Endothelial cell of umbilical vein (primary cell): ENCODE data around the gene MAGEA10. TPM values are rescaled to one million over a fixed set of nuclear protein-coding genes. Genes with fewer than 3 reads are reported as not detected.

Experiments
- BruUV-seq: library from RNA; stranded (reverse); fragments of 400-500 nt; replicated peaks from 2 replicates; lab custom pipeline; 2021; lab: Mats Ljungman, UMichigan
- CTCF ChIA-PET: fragments of 300-600, 350-600 bp; sonication (Branson Sonifier 250); formaldehyde crosslinking; loops from one replicate; lab custom pipeline; 2021; ENCODE audit warnings: antibody characterized with exemption, inconsistent platforms; lab: Charles Lee
- POLR2A ChIA-PET: fragments of 300-600, 350-600 bp; sonication (Branson Sonifier 250); formaldehyde crosslinking; loops from one replicate; lab custom pipeline; 2021; ENCODE audit warnings: antibody characterized with exemption, inconsistent platforms; lab: Charles Lee
- DNase-seq: peaks from one replicate; pipeline ENCODE4 v3.0.0-alpha.2; 2011; ENCODE audit warnings: low read depth, low spot score
- FAIRE-seq: peaks from 2 replicates; lab custom pipeline; 2011; peaks lifted over from hg19 to GRCh38; lab: Jason Lieb, UNC
- H2AFZ ChIP-seq: 2 replicates; pipeline ENCODE4 v1.6.0; 2012; ENCODE audit warnings: low read depth, low read length, control low read depth, inconsistent platforms
- H3K27ac ChIP-seq: 2 replicates; pipeline ENCODE4 v1.5.1; 2011; ENCODE audit warnings: low read depth, mild to moderate bottlenecking, control low read depth, low read length, moderate library complexity; ENCODE audit not compliant: insufficient read depth
- H3K27me3 ChIP-seq, 2 experiments: 2 replicates each; pipeline versions ENCODE4 v1.6.0 to v1.6.1; 2011; ENCODE audit warnings: low read length in 2 of 2, mixed read lengths in 1 of 2; ENCODE audit not compliant: control insufficient read depth in 2 of 2, insufficient read depth in 2 of 2
- H3K36me3 ChIP-seq, 2 experiments: 2 replicates in 1 of 2; 3 replicates in 1 of 2; pipeline ENCODE4 v1.5.1; 2011; ENCODE audit warnings: low read length in 2 of 2, mild to moderate bottlenecking in 1 of 2, moderate library complexity in 1 of 2; ENCODE audit not compliant: control insufficient read depth in 2 of 2, insufficient read depth in 2 of 2; ENCODE audit errors: extremely low read depth in 1 of 2
- H3K4me1 ChIP-seq: 3 replicates; pipeline ENCODE4 v1.5.1; 2011; ENCODE audit warnings: mild to moderate bottlenecking, low read length; ENCODE audit not compliant: control insufficient read depth, insufficient read depth; ENCODE audit errors: extremely low read depth
- H3K4me2 ChIP-seq: 2 replicates; pipeline ENCODE4 v1.6.1; 2011; ENCODE audit warnings: low read length, control low read depth, mixed read lengths; ENCODE audit not compliant: insufficient read depth
- H3K4me3 ChIP-seq, 3 experiments: fragments of 200-600 bp in 1 of 3; sonication (generic), shearing (Covaris generic) in 1 of 3; replicated peaks in 1 of 3; 2 replicates each; pipeline ENCODE4 v1.5.1; 2011 to 2016; ENCODE audit warnings: control low read depth in 3 of 3, low read length in 3 of 3, mild to moderate bottlenecking in 2 of 3, inconsistent platforms in 1 of 3, low read depth in 1 of 3, moderate library complexity in 1 of 3; ENCODE audit not compliant: insufficient read depth in 1 of 3
- H3K79me2 ChIP-seq: 2 replicates; pipeline ENCODE4 v1.6.0; 2012; ENCODE audit warnings: low read length, inconsistent platforms; ENCODE audit not compliant: control insufficient read depth, insufficient read depth
- H3K9ac ChIP-seq: replicated peaks from 2 replicates; pipeline ENCODE3; 2011; ENCODE audit warnings: low read length, control low read depth; ENCODE audit not compliant: insufficient read depth; ENCODE audit errors: extremely low read depth
- H3K9me1 ChIP-seq: replicated peaks from 3 replicates; pipeline ENCODE4 v1.6.0; 2011; ENCODE audit warnings: mild to moderate bottlenecking, low read length; ENCODE audit not compliant: control insufficient read depth, insufficient read depth; ENCODE audit errors: extremely low read depth
- H3K9me3 ChIP-seq: replicated peaks from 2 replicates; pipeline ENCODE4 v1.5.1; 2012; ENCODE audit warnings: low read length, inconsistent platforms; ENCODE audit not compliant: control insufficient read depth, insufficient read depth
- H4K20me1 ChIP-seq: replicated peaks from 2 replicates; pipeline ENCODE3; 2011; ENCODE audit warnings: mild to moderate bottlenecking, low read length; ENCODE audit not compliant: control insufficient read depth, insufficient read depth; ENCODE audit errors: extremely low read depth
- CTCF ChIP-seq, 2 donors: IDR thresholded peaks; 1 replicate in 1 of 2; 2 replicates in 1 of 2; pipeline ENCODE4 v1.5.1; 2011; ENCODE audit warnings: low read length in 2 of 2, mild to moderate bottlenecking in 2 of 2, moderate library complexity in 2 of 2, control low read depth in 1 of 2, inconsistent platforms in 1 of 2, low read depth in 1 of 2; ENCODE audit not compliant: insufficient read depth in 1 of 2; ENCODE audit errors: extremely low read depth in 1 of 2
- EZH2 ChIP-seq: IDR thresholded peaks from 2 replicates; pipeline ENCODE4 v1.6.1; 2012; ENCODE audit warnings: borderline replicate concordance, low read depth, mild to moderate bottlenecking, moderate library complexity, low read length, inconsistent platforms; ENCODE audit not compliant: severe bottlenecking
- FOS ChIP-seq: IDR thresholded peaks from 2 replicates; pipeline ENCODE4 v1.6.1; 2011; ENCODE audit warnings: mild to moderate bottlenecking, low read length, moderate library complexity, borderline replicate concordance; ENCODE audit not compliant: insufficient read depth
- GATA2 ChIP-seq: IDR thresholded peaks from 2 replicates; pipeline ENCODE4 v1.7.0; 2011; ENCODE audit warnings: low read depth, mild to moderate bottlenecking, moderate library complexity, mixed read lengths, low read length; ENCODE audit not compliant: insufficient read length, insufficient read depth
- JUN ChIP-seq: IDR thresholded peaks from 2 replicates; pipeline ENCODE4 v1.6.1; 2011; ENCODE audit warnings: borderline replicate concordance, low read depth; ENCODE audit not compliant: insufficient read length, insufficient read depth
- MAX ChIP-seq: IDR thresholded peaks from 2 replicates; pipeline ENCODE4 v1.6.1; 2011; ENCODE audit not compliant: insufficient read depth, insufficient read length
- MYC ChIP-seq: IDR thresholded peaks from one replicate; pipeline ENCODE4 v1.6.1; 2011; ENCODE audit warnings: mild to moderate bottlenecking, low read depth, low read length
- POLR2A ChIP-seq: IDR thresholded peaks from 2 replicates; pipeline ENCODE4 v1.6.1; 2012; ENCODE audit warnings: low read depth, mild to moderate bottlenecking, control low read depth, low read length
- POLR2AphosphoS5 ChIP-seq: IDR thresholded peaks from 2 replicates; pipeline ENCODE4 v1.6.1; 2012; ENCODE audit warnings: low read depth, mild to moderate bottlenecking, control low read depth, low read length, moderate library complexity; ENCODE audit not compliant: insufficient read depth
- dilution Hi-C: fragments of 300-500 bp; cut with MboI; formaldehyde crosslinking; loops from one replicate; pipeline ENCODE4 v1.15.0; 2019; ENCODE audit warnings: low sequenced_read_pairs; ENCODE audit not compliant: extremely low pct_ligation_motif_present
- intact Hi-C: fragments of 100-400 bp; cut with micrococcal nuclease; formaldehyde crosslinking; loops from one replicate; pipeline ENCODE4 v1.10.0; 2022
- polyA plus RNA-seq, 4 experiments: library from polyadenylated mRNA; depleted of rRNA in 3 of 4; stranded (reverse) in 3 of 4; unstranded in 1 of 4; fragments of >200 nt; gene quantifications; 2 replicates each; pipeline versions ENCODE4 v1.2.1 to v1.2.3, GENCODE V29; 2011 to 2012; ENCODE audit warnings: missing spikeins in 1 of 4
- total RNA-seq: library from RNA; stranded (reverse); gene quantifications from 2 replicates; pipeline ENCODE4 v1.2.3, GENCODE V29; 2021

The MAGEA10 gene
- total and polyA plus RNA-seq, 2 donors (not counting 3 experiments of a cell fraction or from before 2014, with no cell fraction given): not detected

DNA sequence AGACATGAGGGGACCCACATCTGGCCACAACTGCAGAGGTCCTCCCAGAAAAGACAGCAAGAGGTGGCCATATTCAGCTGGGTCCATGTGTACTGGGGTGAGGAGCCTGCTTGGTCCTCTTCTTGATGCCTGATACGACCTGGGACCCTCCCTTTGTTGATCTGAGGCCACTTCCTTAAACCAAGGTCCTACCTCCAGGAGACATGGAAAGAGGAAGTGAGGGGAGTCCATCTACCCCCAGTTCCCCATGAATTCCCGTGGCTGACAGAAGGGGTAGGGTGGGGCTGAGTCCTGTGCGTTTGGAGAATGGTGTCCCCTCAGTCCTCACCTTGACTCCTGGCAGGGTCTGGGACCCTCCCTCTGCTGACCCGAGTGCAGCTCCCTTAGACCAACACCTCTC lies 2.1 kb downstream of the MAGEA10 start:
- no peaks in the 10 kb centered on the region for H3K79me2 ChIP-seq
- no peak overlapping the region for H3K4me2 ChIP-seq
- H3K4me3 ChIP-seq: no peak overlapping the region
- H3K9ac ChIP-seq: no peak overlapping the region
- H4K20me1 ChIP-seq: no peaks in the 10 kb centered on the region
- no peaks in the 10 kb centered on the region for H3K27me3 ChIP-seq
- no peaks in the 10 kb centered on the region for H3K4me1 ChIP-seq
- dilution Hi-C loops: no loop called here
- no peaks in the 10 kb centered on the region for H3K36me3 ChIP-seq
- no TSS peak for BruUV-seq
- H3K27ac ChIP-seq: no peak overlapping the region
- H3K9me3 ChIP-seq: no peaks in the 10 kb centered on the region
- H2AFZ ChIP-seq: no peak overlapping the region
- no peaks in the 10 kb centered on the region for H3K9me1 ChIP-seq
- CTCF ChIA-PET: no interaction called here
- no peak for DNase-seq
- intact Hi-C loops: no loop called here
- FAIRE-seq: no peak
- POLR2A ChIA-PET: no interaction called here
- TF ChIP-seq POLR2AphosphoS5 (no peak), JUN (no peak), MYC (no peak), GATA2 (no peak), EZH2 (no peak), POLR2A (no peak), FOS (no peak), CTCF (IDR thresholded peaks at IDR 0.05; ENCODE audit: extremely low read depth in 1 of 2, insufficient read depth in 1 of 2, low read depth in 1 of 2, low read length in 2 of 2) (no peak), MAX (no peak)
